HepG2 (cell line): ENCODE results near the gene CCNL1. TPM values are rescaled to one million over a fixed set of nuclear protein-coding genes. Genes with fewer than 3 reads are reported as not detected.

Experiments
- BATF2 ChIP-seq: sonication (generic); formaldehyde crosslinking; IDR thresholded peaks from 2 replicates; pipeline ENCODE4 v1.8.0; 2022; ENCODE audit warnings: mild to moderate bottlenecking, missing genetic modification reagents, moderate library complexity
- HNF4A ChIP-seq: sonication (generic); formaldehyde crosslinking; IDR thresholded peaks from 2 replicates; pipeline ENCODE4 v1.4.0; 2020; ENCODE audit warnings: missing genetic modification reagents
- KDM2A ChIP-seq: sonication (generic); formaldehyde crosslinking; IDR thresholded peaks from 2 replicates; pipeline ENCODE4 v1.4.0; 2020; ENCODE audit warnings: low read depth, missing genetic modification reagents, borderline replicate concordance
- KLF15 ChIP-seq: sonication (generic); formaldehyde crosslinking; IDR thresholded peaks from 2 replicates; pipeline ENCODE4 v1.8.1; 2023; ENCODE audit warnings: borderline replicate concordance, mild to moderate bottlenecking, inconsistent platforms, missing genetic modification reagents, mixed read lengths
- SOX13 ChIP-seq, 3 experiments: fragments of 450-650 bp in 1 of 3; sonication (generic) in 1 of 3; formaldehyde crosslinking in 1 of 3; IDR thresholded peaks in 2 of 3; conservative IDR thresholded peaks in 1 of 3; 2 replicates each; pipeline versions ENCODE4 v1.5.0 to v1.6.1; 2016 to 2020; ENCODE audit warnings: antibody characterized with exemption in 1 of 3, mild to moderate bottlenecking in 1 of 3, missing compliant biosample characterization in 1 of 3, missing genetic modification reagents in 1 of 3, moderate library complexity in 1 of 3
- SOX5 ChIP-seq: IDR thresholded peaks from 2 replicates; pipeline ENCODE4 v1.6.1; 2016; ENCODE audit warnings: borderline replicate concordance
- TOE1 ChIP-seq: sonication (generic); formaldehyde crosslinking; IDR thresholded peaks from 2 replicates; pipeline ENCODE4 v1.4.0; 2020; ENCODE audit warnings: mild to moderate bottlenecking, missing genetic modification reagents
- ZNF574 ChIP-seq: sonication (generic); formaldehyde crosslinking; IDR thresholded peaks from 2 replicates; pipeline ENCODE4 v1.4.0; 2020; ENCODE audit warnings: missing genetic modification reagents
- ZNF646 ChIP-seq: sonication (generic); formaldehyde crosslinking; IDR thresholded peaks from 2 replicates; pipeline ENCODE4 v1.9.0; 2021; ENCODE audit warnings: mild to moderate bottlenecking, missing genetic modification reagents
- ZNF83 ChIP-seq: sonication (generic); formaldehyde crosslinking; IDR thresholded peaks from 2 replicates; pipeline ENCODE4 v1.4.0; 2020; ENCODE audit warnings: missing genetic modification reagents, mild to moderate bottlenecking, borderline replicate concordance
- ZXDC ChIP-seq: sonication (generic); formaldehyde crosslinking; IDR thresholded peaks from 2 replicates; pipeline ENCODE4 v1.5.0; 2020; ENCODE audit warnings: mild to moderate bottlenecking, missing genetic modification reagents
- polyA plus RNA-seq, 8 experiments: library from polyadenylated mRNA; depleted of rRNA in 3 of 8; stranded (reverse) in 7 of 8; unstranded in 1 of 8; fragments of >200 nt; fragmentation: Illumina TruSeq in 4 of 8; extraction: Trizol in 4 of 8; gene quantifications; 2 replicates each; pipeline versions ENCODE4 v1.2.1 to v1.2.3, GENCODE V29; 2011 to 2016; ENCODE audit warnings: low read depth in 4 of 8, missing spikeins in 1 of 8, mixed read lengths in 1 of 8; ENCODE audit not compliant: insufficient read depth in 1 of 8
- total RNA-seq, 5 experiments: library from RNA; depleted of rRNA; stranded (reverse); fragments of >200 nt; fragmentation: Illumina TruSeq; extraction: Trizol; gene quantifications; 2 replicates each; pipeline ENCODE4 v1.2.3, GENCODE V29; 2016; ENCODE audit warnings: low read depth in 1 of 5

The CCNL1 gene
- total and polyA plus RNA-seq, 2 of the 13 experiments (the other 11 are each of a cell fraction or from before 2014, with no cell fraction given): 151 to 303 TPM

GRCh38 chr3:157103860-157104259, 56.1 kb downstream of the CCNL1 start (continued):
- TF ChIP-seq ZNF646 (CRISPR knock-in tag): no peak
- no peak for TF ChIP-seq KDM2A
- no peak for TF ChIP-seq TOE1
- peak; percentile 54; the same call in 1 of the 2 replicates for TF ChIP-seq HNF4A (CRISPR knock-in tag)
- no peak for TF ChIP-seq ZNF574 (CRISPR knock-in tag)
- no peak for TF ChIP-seq ZXDC (CRISPR knock-in tag)
- no peak for TF ChIP-seq KLF15 (CRISPR knock-in tag)
- TF ChIP-seq ZNF83 (CRISPR knock-in tag): no peak
- no peak for TF ChIP-seq SOX13 (IDR thresholded peaks at IDR 0.05)
- 0 out of 4 replicates have a peak, but pooled peaks of 1 of the 2 experiments have one; percentile 32 for TF ChIP-seq SOX13 (CRISPR knock-in tag; conservative IDR thresholded peaks at IDR 0.05 in 1 of 2, IDR thresholded peaks at IDR 0.05 in 1 of 2)
- no peak for TF ChIP-seq SOX5 (CRISPR knock-in tag)
- no peak for TF ChIP-seq BATF2
- TF ChIP-seq, all 625 proteins: peak for 6
